HK-2 (cell line): Measurements from ENCODE around the gene SLCO3A1.

Experiments used
- DNase-seq: peaks from one replicate; pipeline ENCODE4 v3.0.0-alpha.2; 2018; ENCODE audit not compliant: unreplicated experiment

Gene SLCO3A1

DNA sequence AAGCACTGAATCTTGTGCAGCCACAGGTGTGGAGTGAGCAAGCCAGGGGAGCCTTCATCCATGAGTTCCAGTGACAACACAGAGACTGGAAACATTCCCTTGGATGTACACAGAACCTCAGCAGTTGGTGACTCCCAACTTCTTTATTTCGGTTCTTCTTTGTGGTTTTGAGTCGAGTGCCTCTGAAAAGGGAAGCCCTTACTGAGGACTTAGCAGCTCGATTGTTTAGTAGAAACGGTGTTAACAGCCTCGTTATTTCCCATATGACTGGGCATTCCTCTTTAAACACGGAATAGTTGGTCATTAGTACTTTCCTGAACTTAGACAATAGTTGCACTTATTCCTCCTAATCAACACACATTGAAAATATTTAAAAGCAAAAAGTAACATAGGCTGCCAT is 7.7 kb downstream of the SLCO3A1 start:
- DNase-seq: no peak

GRCh38 chr15:91862891-91863504 is 9.5 kb downstream of the SLCO3A1 start:
- DNase-seq: no peak

DNA sequence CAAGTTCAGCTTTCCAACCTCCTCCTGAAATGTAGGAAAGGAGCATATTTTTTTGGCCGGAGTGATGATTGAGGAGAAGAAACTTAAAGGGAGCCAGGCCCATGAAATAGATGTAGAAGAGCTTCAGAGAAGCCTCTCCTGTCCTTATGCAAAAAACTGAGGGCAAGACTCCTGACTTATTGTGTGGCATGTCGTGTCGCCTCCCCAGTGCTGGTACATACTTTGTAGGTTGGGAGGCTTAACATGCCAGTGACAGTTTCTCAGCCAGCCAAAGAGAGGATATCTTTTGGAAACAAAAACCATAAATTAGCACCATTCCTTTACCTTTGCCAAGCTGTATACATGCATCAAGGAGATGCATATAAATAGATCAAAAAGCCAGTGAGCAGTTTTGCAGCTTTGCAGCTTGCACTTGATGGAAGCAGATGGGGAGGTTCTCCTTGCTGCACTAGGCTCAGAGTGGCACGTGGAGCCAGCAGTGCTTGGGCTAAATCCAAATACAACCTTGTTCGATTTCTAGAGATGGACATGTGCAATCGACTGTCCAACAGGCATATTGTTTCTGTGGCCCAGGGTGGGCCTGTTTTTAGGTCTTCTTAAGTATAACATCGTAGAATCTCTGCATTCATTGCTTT is 10.2 kb downstream of the SLCO3A1 start:
- DNase-seq: no peak

GRCh38 chr15:91864664-91865063 is 11.2 kb downstream of the SLCO3A1 start:
- no peak for DNase-seq

- DNase-seq: no peak
Observed at GRCh38 chr15:91865486-91865885, 12.0 kb downstream of the SLCO3A1 start.

- DNase-seq: no peak
Observed at GRCh38 chr15:91865950-91866349, 12.4 kb downstream of the SLCO3A1 start.

- DNase-seq: no peak
Observed at GRCh38 chr15:91866371-91866905, 12.9 kb downstream of the SLCO3A1 start.

- DNase-seq: no peak
Observed at GRCh38 chr15:91866971-91867372, 13.5 kb downstream of the SLCO3A1 start.

GRCh38 chr15:91867581-91868026 is 14.1 kb downstream of the SLCO3A1 start:
- peak; percentile 87 for DNase-seq

DNA sequence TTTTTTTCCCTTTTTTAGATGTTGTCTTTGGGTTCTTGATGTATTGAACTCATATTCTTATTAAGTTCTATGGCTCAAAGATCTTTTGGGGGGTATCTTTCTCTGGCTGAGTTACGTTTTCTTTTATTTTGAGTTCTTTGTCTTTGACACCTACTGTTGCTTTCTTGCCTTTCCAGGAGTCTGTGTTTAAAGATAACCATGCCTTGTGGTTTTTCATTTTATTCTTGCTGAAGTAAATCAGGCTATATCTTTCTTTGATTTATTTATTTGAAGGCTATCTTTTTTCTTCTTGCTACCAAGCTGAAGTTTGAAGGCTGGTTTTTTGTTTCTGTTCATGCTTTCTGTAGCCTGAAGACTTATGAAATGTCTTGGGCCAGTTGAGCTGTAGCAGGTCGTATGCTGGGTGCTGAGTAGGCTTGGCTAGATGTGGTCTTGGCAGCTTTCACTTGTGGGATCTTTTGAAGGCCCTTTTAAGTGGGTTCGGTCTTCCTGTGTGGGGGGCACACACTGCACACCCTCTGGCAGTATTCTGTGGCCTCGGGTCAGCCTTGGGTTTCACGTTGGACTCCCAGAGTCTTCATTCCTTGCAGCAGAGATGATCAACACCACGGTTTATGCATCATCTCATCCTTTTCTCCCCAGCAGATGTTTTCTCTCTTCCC is 17.5 kb downstream of the SLCO3A1 start:
- DNase-seq: no peak

- DNase-seq: no peak
Observed at GRCh38 chr15:91871837-91872236, 18.3 kb downstream of the SLCO3A1 start.

DNA sequence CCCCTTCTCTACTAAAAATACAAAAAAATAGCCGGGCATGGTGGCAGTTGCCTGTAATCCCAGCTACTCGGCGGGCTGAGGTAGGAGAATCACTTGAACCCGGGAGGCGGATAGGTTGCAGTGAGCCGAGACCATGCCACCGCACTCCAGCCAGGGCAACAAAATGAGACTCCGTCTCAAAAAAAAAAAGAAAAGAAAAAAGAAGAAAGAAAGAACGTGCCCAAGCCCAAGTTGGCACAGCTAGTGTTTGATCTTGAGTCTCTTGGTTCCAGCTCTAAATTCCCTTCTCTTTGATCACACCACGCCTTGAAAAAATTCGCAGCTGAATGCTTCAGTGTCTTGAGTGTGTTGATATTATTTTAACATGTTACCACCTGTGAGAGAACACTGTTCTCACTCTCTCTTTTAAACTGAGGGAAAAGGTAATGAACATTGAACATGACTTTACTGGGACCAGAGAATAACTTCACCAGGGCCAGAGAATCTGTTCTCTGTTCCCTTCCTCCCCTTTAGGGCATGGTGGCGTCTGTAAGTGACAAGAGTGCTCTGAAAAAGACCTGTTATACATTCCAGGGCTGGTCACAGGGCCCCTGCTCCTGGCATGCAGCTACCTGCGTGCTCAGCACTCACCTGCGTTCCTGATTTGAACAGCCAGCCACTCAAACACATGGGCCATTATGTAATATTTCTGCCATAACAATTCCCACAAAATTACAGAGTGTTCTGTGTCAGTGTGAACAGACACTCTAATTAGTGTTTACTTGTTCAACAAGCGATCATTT is 19.0 kb downstream of the SLCO3A1 start:
- no peak for DNase-seq

DNA sequence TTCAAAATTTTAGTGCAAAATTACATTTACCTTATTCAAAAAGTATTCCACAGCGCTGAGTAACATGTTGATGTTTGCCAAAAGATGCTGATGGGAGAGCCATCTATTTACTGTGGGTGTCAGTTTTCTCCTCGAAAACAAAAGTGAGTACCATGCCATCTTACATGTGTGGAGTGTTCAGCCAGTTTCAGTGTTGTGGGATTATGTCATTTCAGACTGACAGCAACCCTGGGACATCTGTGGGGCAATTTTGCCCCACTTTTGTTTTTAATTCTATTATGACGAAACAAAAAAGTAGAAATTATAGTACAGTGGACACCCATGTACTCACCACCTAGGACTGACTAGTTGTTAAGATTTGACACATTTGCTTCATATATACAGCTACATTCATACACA is 19.6 kb downstream of the SLCO3A1 start:
- DNase-seq: no peak

GRCh38 chr15:91874171-91874570 is 20.7 kb downstream of the SLCO3A1 start:
- no peak for DNase-seq

GRCh38 chr15:91874992-91875660 is 21.6 kb downstream of the SLCO3A1 start:
- DNase-seq: no peak

DNA sequence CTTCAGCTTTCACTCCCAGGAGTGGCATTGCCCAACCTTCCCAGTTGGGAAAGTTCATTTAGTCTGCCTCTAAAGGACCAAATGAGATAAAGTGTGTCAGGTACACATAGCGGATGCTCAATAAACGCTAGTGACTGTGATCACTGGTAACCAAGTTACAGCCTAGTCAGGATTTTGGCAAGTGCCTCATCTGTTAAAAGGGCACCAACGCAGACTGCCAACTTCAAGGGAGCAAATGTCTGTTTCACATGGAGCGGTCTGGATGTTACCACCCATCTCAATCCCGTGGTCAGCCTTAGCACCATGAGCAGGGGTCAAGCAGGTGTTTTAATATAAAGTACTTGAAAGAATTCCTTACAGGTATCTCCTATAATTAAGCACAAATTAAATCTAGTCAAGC is 22.7 kb downstream of the SLCO3A1 start:
- no peak for DNase-seq

- no peak for DNase-seq
Observed at GRCh38 chr15:91878319-91878870, 24.9 kb downstream of the SLCO3A1 start.

DNA sequence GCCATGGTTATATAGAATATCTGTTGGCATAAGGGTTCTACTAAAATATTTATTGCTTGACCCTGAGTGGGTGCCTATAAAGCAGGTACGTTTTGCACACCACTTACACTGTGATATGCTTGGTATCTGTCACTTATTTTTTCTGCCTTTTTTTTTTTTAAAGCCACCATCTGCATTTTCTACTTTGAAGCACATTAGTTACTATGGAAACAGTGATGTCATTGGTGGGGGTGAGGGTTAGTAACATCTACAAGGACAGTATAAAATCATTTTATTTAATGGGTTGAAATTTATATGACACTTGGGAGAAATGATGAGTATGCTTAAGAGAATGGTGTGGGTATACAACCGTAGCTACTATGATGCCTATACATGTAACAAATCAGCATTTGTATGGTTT is 25.6 kb downstream of the SLCO3A1 start:
- no peak for DNase-seq

GRCh38 chr15:91880373-91880772 is 26.9 kb downstream of the SLCO3A1 start:
- no peak for DNase-seq

DNA sequence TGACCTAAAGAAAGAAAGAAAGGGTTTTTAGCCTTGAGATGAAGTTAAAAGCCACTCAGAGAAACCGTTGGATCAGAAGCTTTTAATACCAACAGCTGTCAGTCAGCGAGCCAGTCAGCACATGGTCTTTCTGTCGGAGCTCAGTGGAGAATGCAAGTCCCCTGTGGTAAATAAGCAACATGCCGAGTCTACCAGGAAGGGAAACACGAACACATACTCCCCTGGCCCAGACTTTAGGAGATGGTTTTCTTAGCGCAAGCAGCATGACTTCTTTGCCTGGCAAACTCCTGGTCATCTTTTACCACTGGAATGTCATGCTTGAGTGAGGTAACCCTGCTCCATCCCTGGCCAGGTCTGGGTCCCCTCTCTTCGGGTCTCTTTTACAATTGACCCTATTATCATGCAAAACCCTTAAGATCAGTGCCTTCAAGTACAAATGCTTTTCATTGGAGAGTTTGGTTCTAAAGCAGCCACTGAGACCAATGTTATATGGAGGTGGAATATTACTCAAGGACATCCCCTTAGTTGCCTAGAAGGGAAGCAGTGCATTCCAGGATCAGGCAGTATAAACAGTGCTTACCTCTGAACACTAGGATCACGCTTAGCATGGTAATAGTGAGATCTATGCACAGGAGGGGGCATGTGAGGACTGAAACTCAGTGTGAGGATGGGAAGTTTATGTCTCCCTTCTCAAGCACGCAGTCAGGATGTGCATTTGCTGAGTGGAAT is 28.2 kb downstream of the SLCO3A1 start:
- DNase-seq: no peak
